ENCODE results near the gene CHI3L1. TPM values are rescaled to one million over a fixed set of nuclear protein-coding genes. Genes with fewer than 3 reads are reported as not detected.
A peak's percentile ranks its signal among the peaks of the same experiment; 100 is the strongest.

CHI3L1 gene
- total and polyA plus RNA-seq, 11 donors = 0.15 to 27.1 (median 1.3) TPM; not detected in 1

- H3K27ac ChIP-seq = no peak overlapping the region
- peaks cover 0 to 3% (median 0%) of the 10 kb centered on the region in 9 donors for H3K27me3 ChIP-seq
- no peak for TF ChIP-seq CTCF (IDR thresholded peaks at IDR 0.05)
- no peak for TF ChIP-seq POLR2A (IDR thresholded peaks at IDR 0.05)
- H3K4me3 ChIP-seq = no peak overlapping the region
- ATAC-seq = no peak
- no peaks in the 10 kb centered on the region for H3K4me1 ChIP-seq
- WGBS, 4 donors = 72 to 84% (median 78%) methylated on average over 10 to 14 of the region's 14 CpGs
- no peaks in the 10 kb centered on the region for H3K9me3 ChIP-seq
- intact Hi-C loops (cut with DNase I) = no loop called here
- DNase-seq = no peak
- peaks cover 0 to 5% (median 0%) of the 10 kb centered on the region in 9 donors for H3K36me3 ChIP-seq
Observed at GRCh38 chr1:203166192-203166940, 20.1 kb downstream of the CHI3L1 start.

- no peak for ATAC-seq
- Histone ChIP-seq H3K9me3 (no peaks in the 10 kb centered on the region), H3K4me1 (no peaks in the 10 kb centered on the region), H3K27ac (no peak overlapping the region), H3K36me3 (peaks cover 0 to 5% (median 0%) of the 10 kb centered on the region in 9 donors), H3K27me3 (peaks cover 0 to 3% (median 0%) of the 10 kb centered on the region in 9 donors), H3K4me3 (no peak overlapping the region)
- TF ChIP-seq CTCF (IDR thresholded peaks at IDR 0.05) (no peak), POLR2A (IDR thresholded peaks at IDR 0.05) (no peak)
- 93 to 96% (median 95%) methylated on average over 8 of the region's 8 CpGs for WGBS, 4 donors
- DNase-seq = no peak
- intact Hi-C loops (cut with DNase I) = no loop called here
Observed at GRCh38 chr1:203165800-203166161, 20.7 kb downstream of the CHI3L1 start.

- WGBS, 4 donors = 92 to 94% (median 93%) methylated on average over 26 to 28 of the region's 28 CpGs
- Histone ChIP-seq H3K4me1 (no peaks in the 10 kb centered on the region), H3K27ac (no peak overlapping the region), H3K36me3 (peaks cover 0 to 5% (median 0%) of the 10 kb centered on the region in 9 donors), H3K9me3 (no peaks in the 10 kb centered on the region), H3K27me3 (peaks cover 0 to 3% (median 0%) of the 10 kb centered on the region in 9 donors), H3K4me3 (no peak overlapping the region)
- intact Hi-C loops (cut with DNase I) = no loop called here
- ATAC-seq = no peak
- DNase-seq = peak in 1 of 5 donors; percentile 38
- no peak for TF ChIP-seq POLR2A (IDR thresholded peaks at IDR 0.05)
- TF ChIP-seq CTCF (IDR thresholded peaks at IDR 0.05) = no peak
Observed at GRCh38 chr1:203165101-203165799, 21.3 kb downstream of the CHI3L1 start.

- Histone ChIP-seq H3K4me1 (no peaks in the 10 kb centered on the region), H3K4me3 (no peak overlapping the region), H3K36me3 (peaks cover 0 to 5% (median 0%) of the 10 kb centered on the region in 9 donors), H3K9me3 (no peaks in the 10 kb centered on the region), H3K27me3 (peaks cover 0 to 3% (median 0%) of the 10 kb centered on the region in 9 donors), H3K27ac (no peak overlapping the region)
- WGBS, 4 donors = 61 to 80% (median 70%) methylated on average over 7 of the region's 7 CpGs
- no peak for ATAC-seq
- intact Hi-C loops (cut with DNase I) = no loop called here
- DNase-seq = peak in 1 of 5 donors; percentile 4
- TF ChIP-seq CTCF (IDR thresholded peaks at IDR 0.05) = no peak
- TF ChIP-seq POLR2A (IDR thresholded peaks at IDR 0.05) = no peak
Observed at GRCh38 chr1:203163891-203164635, 22.4 kb downstream of the CHI3L1 start.
